GM10847 (cell line): ENCODE results near the gene CHRNA1.

Experiments
- POLR2A ChIP-seq: IDR thresholded peaks from 2 replicates; pipeline ENCODE4 v1.6.1; 2011; ENCODE audit not compliant: insufficient read length; ENCODE audit errors: extremely low read depth

The CHRNA1 gene

GRCh38 chr2:174718591-174718990 lies 45.7 kb downstream of the CHRNA1 start:
- no peak for TF ChIP-seq POLR2A

GRCh38 chr2:174717916-174718315 lies 46.4 kb downstream of the CHRNA1 start:
- no peak for TF ChIP-seq POLR2A

GRCh38 chr2:174717273-174717672 lies 47.0 kb downstream of the CHRNA1 start:
- no peak for TF ChIP-seq POLR2A

GRCh38 chr2:174716785-174717184 lies 47.5 kb downstream of the CHRNA1 start:
- TF ChIP-seq POLR2A, result no peak

GRCh38 chr2:174713686-174714085 lies 50.6 kb downstream of the CHRNA1 start:
- TF ChIP-seq POLR2A, result no peak

- no peak for TF ChIP-seq POLR2A
Measured at GRCh38 chr2:174711206-174711605, 53.1 kb downstream of the CHRNA1 start.

- no peak for TF ChIP-seq POLR2A
Measured at GRCh38 chr2:174708713-174709112, 55.6 kb downstream of the CHRNA1 start.

- TF ChIP-seq POLR2A, result no peak
Measured at GRCh38 chr2:174705321-174705720, 59.0 kb downstream of the CHRNA1 start.

GRCh38 chr2:174704642-174705041 lies 59.6 kb downstream of the CHRNA1 start:
- no peak for TF ChIP-seq POLR2A

- TF ChIP-seq POLR2A, result no peak
Measured at GRCh38 chr2:174704061-174704460, 60.2 kb downstream of the CHRNA1 start.

- no peak for TF ChIP-seq POLR2A
Measured at GRCh38 chr2:174703430-174703829, 60.8 kb downstream of the CHRNA1 start.

GRCh38 chr2:174702541-174702940 lies 61.7 kb downstream of the CHRNA1 start:
- no peak for TF ChIP-seq POLR2A

GRCh38 chr2:174699993-174700766 lies 64.1 kb downstream of the CHRNA1 start:
- no peak for TF ChIP-seq POLR2A
